SK-N-SH treated with all-trans-retinoic acid at 6 μM for 48 hours (cell line): Measurements from ENCODE around the gene PDZD2.

Experiments used
- ATAC-seq: fragments of 200-7000 bp; cut with Tn5 transposase; 3 replicates; pipeline ENCODE4 v1.9.1; 2020; ENCODE audit warnings: mild to moderate bottlenecking, moderate library complexity
- ARNTL ChIP-seq: fragments of 450-650 bp; formaldehyde crosslinking; IDR thresholded peaks from 2 replicates; pipeline ENCODE4 v1.5.0; 2020; ENCODE audit warnings: low read depth, mild to moderate bottlenecking, moderate library complexity, borderline replicate concordance
- BACH2 ChIP-seq: fragments of 250-450 bp; sonication (Bioruptor Pico); IDR thresholded peaks from 2 replicates; pipeline ENCODE4 v1.9.0; 2021; ENCODE audit warnings: mild to moderate bottlenecking, borderline replicate concordance
- CSDC2 ChIP-seq: fragments of 250-450 bp; sonication (Bioruptor Pico); IDR thresholded peaks from 2 replicates; pipeline ENCODE4 v1.5.0; 2020; ENCODE audit warnings: mild to moderate bottlenecking, moderate library complexity
- ESRRG ChIP-seq: fragments of 250-450 bp; sonication (Bioruptor Pico); IDR thresholded peaks from 2 replicates; pipeline ENCODE4 v1.6.1; 2021; ENCODE audit warnings: mild to moderate bottlenecking
- ISL1 ChIP-seq: fragments of 250-450 bp; sonication (Bioruptor Pico); IDR thresholded peaks from 2 replicates; pipeline ENCODE4 v2.1.2; 2022; ENCODE audit warnings: mild to moderate bottlenecking, moderate library complexity
- OSR1 ChIP-seq: fragments of 250-450 bp; sonication (Bioruptor Pico); IDR thresholded peaks from 2 replicates; pipeline ENCODE4 v1.8.0; 2022; ENCODE audit warnings: moderate library complexity, mild to moderate bottlenecking, inconsistent platforms
- PPARA ChIP-seq: fragments of 250-450 bp; sonication (Bioruptor Pico); IDR thresholded peaks from 2 replicates; pipeline ENCODE4 v1.5.0; 2020; ENCODE audit warnings: mild to moderate bottlenecking, borderline replicate concordance
- RARB ChIP-seq: fragments of 250-450 bp; sonication (Bioruptor Pico); IDR thresholded peaks from 2 replicates; pipeline ENCODE4 v1.8.0; 2021; ENCODE audit warnings: mild to moderate bottlenecking, moderate library complexity
- TCF4 ChIP-seq: fragments of 250-450 bp; sonication (Bioruptor Pico); IDR thresholded peaks from 2 replicates; pipeline ENCODE4 v1.8.0; 2021; ENCODE audit warnings: mild to moderate bottlenecking, moderate library complexity, borderline replicate concordance
- TOX ChIP-seq: fragments of 250-450 bp; sonication (Bioruptor Pico); IDR thresholded peaks from 2 replicates; pipeline ENCODE4 v1.8.0; 2021; ENCODE audit warnings: mild to moderate bottlenecking, moderate library complexity, borderline replicate concordance
- ZC3H10 ChIP-seq: fragments of 250-450 bp; sonication (Bioruptor Pico); IDR thresholded peaks from 2 replicates; pipeline ENCODE4 v1.5.1; 2021; ENCODE audit warnings: mild to moderate bottlenecking, moderate library complexity
- ZFP3 ChIP-seq: fragments of 250-450 bp; sonication (Bioruptor Pico); IDR thresholded peaks from 2 replicates; pipeline ENCODE4 v1.5.0; 2020; ENCODE audit warnings: mild to moderate bottlenecking, moderate library complexity
- ZFP30 ChIP-seq: fragments of 450-650 bp; formaldehyde crosslinking; IDR thresholded peaks from 2 replicates; pipeline ENCODE4 v1.5.0; 2022; ENCODE audit warnings: mild to moderate bottlenecking, moderate library complexity
- ZNF565 ChIP-seq: fragments of 450-650 bp; formaldehyde crosslinking; conservative IDR thresholded peaks from 2 replicates; pipeline ENCODE4 v1.5.0; 2020; ENCODE audit warnings: low read depth, mild to moderate bottlenecking, moderate library complexity
- ZNF70 ChIP-seq: fragments of 450-650 bp; formaldehyde crosslinking; IDR thresholded peaks from 2 replicates; pipeline ENCODE4 v1.5.0; 2020; ENCODE audit warnings: mild to moderate bottlenecking, moderate library complexity
- ZNF8 ChIP-seq: fragments of 450-650 bp; formaldehyde crosslinking; IDR thresholded peaks from 2 replicates; pipeline ENCODE4 v1.5.0; 2020; ENCODE audit warnings: mild to moderate bottlenecking, moderate library complexity
- TF ChIP-seq, protein P1 (sequence below): fragments of 250-450 bp; sonication (Bioruptor Pico); IDR thresholded peaks from 2 replicates; pipeline ENCODE4 v1.5.0; 2020; ENCODE audit warnings: mild to moderate bottlenecking, moderate library complexity
- TF ChIP-seq, protein P2 (sequence below): fragments of 250-450 bp; sonication (Bioruptor Pico); IDR thresholded peaks from 2 replicates; pipeline ENCODE4 v1.8.0; 2020; ENCODE audit warnings: mild to moderate bottlenecking, moderate library complexity, borderline replicate concordance
- TF ChIP-seq, protein P3 (sequence below): fragments of 250-450 bp; sonication (Bioruptor Pico); IDR thresholded peaks from 2 replicates; pipeline ENCODE4 v1.5.1; 2021; ENCODE audit warnings: mild to moderate bottlenecking, moderate library complexity

The PDZD2 gene

DNA sequence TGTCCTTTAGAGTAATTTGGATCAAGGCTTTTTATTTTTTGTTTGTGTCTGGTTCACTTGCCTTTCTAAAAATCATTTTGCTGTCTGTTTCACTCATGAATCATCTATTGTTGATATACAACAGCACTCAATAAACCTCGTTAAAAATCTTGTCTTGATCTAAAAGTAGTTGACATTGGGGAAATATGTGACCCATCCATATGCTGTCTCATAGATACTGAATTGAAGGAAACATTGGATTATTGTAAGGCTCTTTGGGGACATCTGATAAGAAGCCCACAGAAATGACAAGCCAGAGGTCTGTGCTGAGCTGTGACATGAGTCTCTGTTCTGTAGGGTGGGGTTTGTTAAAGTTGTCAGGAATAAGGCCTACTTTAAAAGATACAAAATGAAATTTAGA, 208.0 kb downstream of the PDZD2 start:
- no peak for ATAC-seq
- TF ChIP-seq CSDC2 (CRISPR knock-in tag): no peak
- no peak for TF ChIP-seq ARNTL (CRISPR knock-in tag)
- 0 out of 2 replicates have a peak, but pooled peaks have one; percentile 7 for TF ChIP-seq ZNF8 (CRISPR knock-in tag)
- TF ChIP-seq ISL1 (CRISPR knock-in tag): peak; percentile 23; the same call in 1 of the 2 replicates
- peak; percentile 77 for TF ChIP-seq TCF4
- no peak for TF ChIP-seq OSR1 (CRISPR knock-in tag)
- TF ChIP-seq, protein P1, sequence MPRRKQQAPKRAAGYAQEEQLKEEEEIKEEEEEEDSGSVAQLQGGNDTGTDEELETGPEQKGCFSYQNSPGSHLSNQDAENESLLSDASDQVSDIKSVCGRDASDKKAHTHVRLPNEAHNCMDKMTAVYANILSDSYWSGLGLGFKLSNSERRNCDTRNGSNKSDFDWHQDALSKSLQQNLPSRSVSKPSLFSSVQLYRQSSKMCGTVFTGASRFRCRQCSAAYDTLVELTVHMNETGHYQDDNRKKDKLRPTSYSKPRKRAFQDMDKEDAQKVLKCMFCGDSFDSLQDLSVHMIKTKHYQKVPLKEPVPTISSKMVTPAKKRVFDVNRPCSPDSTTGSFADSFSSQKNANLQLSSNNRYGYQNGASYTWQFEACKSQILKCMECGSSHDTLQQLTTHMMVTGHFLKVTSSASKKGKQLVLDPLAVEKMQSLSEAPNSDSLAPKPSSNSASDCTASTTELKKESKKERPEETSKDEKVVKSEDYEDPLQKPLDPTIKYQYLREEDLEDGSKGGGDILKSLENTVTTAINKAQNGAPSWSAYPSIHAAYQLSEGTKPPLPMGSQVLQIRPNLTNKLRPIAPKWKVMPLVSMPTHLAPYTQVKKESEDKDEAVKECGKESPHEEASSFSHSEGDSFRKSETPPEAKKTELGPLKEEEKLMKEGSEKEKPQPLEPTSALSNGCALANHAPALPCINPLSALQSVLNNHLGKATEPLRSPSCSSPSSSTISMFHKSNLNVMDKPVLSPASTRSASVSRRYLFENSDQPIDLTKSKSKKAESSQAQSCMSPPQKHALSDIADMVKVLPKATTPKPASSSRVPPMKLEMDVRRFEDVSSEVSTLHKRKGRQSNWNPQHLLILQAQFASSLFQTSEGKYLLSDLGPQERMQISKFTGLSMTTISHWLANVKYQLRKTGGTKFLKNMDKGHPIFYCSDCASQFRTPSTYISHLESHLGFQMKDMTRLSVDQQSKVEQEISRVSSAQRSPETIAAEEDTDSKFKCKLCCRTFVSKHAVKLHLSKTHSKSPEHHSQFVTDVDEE (CRISPR knock-in tag): 0 out of 2 replicates have a peak, but pooled peaks have one; percentile 33
- TF ChIP-seq ZC3H10: no peak
- TF ChIP-seq, protein P2, sequence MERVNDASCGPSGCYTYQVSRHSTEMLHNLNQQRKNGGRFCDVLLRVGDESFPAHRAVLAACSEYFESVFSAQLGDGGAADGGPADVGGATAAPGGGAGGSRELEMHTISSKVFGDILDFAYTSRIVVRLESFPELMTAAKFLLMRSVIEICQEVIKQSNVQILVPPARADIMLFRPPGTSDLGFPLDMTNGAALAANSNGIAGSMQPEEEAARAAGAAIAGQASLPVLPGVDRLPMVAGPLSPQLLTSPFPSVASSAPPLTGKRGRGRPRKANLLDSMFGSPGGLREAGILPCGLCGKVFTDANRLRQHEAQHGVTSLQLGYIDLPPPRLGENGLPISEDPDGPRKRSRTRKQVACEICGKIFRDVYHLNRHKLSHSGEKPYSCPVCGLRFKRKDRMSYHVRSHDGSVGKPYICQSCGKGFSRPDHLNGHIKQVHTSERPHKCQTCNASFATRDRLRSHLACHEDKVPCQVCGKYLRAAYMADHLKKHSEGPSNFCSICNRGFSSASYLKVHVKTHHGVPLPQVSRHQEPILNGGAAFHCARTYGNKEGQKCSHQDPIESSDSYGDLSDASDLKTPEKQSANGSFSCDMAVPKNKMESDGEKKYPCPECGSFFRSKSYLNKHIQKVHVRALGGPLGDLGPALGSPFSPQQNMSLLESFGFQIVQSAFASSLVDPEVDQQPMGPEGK (CRISPR knock-in tag): no peak

DNA sequence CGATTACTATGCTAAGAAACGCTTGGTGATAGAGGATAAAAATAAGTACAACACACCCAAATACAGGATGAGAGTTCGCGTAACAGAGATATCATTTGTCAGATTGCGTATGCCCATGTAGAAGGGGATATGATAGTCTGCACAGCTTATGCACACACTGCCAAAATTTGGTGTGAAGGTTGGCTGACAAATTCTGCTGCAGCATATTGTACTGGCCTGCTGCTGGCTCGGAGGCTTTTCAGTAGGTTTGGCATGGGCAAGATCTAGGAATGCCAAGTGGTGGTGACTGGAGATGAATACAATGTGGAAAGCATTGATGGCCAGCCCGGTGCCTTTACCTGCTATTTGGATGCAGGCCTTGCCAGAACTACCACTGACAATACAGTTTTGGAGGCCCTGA, 208.4 kb downstream of the PDZD2 start:
- no peak for TF ChIP-seq TCF4
- TF ChIP-seq BACH2 (CRISPR knock-in tag): no peak
- TF ChIP-seq CSDC2 (CRISPR knock-in tag): no peak
- TF ChIP-seq, protein P3, sequence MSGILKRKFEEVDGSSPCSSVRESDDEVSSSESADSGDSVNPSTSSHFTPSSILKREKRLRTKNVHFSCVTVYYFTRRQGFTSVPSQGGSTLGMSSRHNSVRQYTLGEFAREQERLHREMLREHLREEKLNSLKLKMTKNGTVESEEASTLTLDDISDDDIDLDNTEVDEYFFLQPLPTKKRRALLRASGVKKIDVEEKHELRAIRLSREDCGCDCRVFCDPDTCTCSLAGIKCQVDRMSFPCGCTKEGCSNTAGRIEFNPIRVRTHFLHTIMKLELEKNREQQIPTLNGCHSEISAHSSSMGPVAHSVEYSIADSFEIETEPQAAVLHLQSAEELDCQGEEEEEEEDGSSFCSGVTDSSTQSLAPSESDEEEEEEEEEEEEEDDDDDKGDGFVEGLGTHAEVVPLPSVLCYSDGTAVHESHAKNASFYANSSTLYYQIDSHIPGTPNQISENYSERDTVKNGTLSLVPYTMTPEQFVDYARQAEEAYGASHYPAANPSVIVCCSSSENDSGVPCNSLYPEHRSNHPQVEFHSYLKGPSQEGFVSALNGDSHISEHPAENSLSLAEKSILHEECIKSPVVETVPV (CRISPR knock-in tag): no peak
- TF ChIP-seq ZNF70 (CRISPR knock-in tag): no peak
- ATAC-seq: no peak

DNA sequence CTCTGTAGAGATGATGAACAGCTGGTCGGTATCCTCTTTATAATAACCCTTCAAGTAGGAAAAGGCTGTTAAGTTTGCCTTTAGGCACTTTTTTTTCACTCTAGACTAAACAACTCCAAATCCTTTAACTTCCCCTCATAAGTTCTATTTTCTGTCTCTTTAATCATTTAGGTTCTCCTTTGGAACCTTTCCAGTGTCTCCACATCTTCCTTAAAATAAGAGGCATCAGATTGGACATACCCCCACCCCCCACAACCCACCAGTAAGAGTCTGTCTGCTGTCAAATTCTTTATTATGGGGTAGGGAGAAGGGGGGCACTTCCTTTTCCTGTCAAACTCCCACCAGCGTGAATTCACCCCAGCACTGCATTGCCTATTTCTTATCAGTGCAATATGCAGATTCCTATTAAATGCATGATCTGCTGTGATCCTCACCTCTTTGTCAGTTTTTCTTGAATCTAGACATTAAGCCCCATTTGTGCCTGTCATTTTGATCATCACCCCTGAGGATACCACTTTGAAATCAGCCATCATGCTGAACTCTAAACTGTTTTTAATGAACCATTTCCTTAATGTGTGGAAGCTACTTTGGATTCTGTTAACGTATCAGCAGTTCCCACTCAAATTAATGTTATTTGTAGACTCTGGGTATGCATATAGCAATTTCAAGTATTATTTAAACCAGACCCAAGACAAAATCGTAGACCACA, 212.2 kb downstream of the PDZD2 start:
- no peak for ATAC-seq
- TF ChIP-seq, protein P2 (CRISPR knock-in tag): no peak
- TF ChIP-seq ZNF8 (CRISPR knock-in tag): no peak
- TF ChIP-seq, all 23 proteins: peak for 0

DNA sequence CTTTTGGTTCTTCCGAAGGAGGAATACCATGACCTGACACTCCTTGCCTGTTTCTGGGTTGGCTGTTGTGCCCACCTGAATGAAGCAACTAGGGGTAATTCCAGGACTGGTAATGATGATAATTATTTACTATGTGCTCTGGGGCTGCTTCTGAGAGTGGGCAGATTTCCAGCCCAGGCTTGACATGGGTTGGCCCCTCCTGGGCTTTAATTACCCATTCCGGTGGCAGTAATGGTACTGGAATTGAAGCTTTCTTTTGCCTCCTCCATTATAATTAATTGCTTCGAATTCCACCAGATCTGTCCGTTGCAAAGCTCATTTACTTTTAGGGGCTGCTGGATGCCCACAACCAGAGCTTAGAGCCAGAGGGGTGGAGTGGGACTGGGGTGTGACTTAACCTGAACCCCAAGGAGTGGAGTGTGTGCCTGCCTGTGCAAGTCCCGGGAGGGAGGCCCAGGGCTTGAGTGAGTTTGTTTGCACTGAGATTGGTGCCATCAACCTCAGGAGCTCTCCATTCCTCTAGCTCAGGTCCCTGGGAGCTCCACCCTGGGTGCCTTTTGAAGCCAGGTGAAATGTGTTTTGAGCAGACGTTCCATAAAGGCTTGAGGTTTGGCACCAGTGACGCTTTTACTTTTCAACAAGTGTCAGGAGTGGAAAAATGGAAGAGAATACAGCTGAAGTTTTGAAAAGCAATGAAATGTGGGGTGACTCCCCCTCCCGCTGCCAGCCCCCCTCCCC, 214.6 kb downstream of the PDZD2 start:
- TF ChIP-seq CSDC2 (CRISPR knock-in tag) (no peak), ZFP3 (no peak), OSR1 (CRISPR knock-in tag) (no peak), TOX (CRISPR knock-in tag) (no peak), ISL1 (CRISPR knock-in tag) (no peak), ESRRG (CRISPR knock-in tag) (no peak), PPARA (CRISPR knock-in tag) (no peak), ZFP30 (CRISPR knock-in tag) (no peak), ZNF70 (CRISPR knock-in tag) (no peak), RARB (no peak), ZNF565 (CRISPR knock-in tag) (no peak)
- ATAC-seq: no peak
